GM04504 (cell line): ENCODE measurements around the gene ABCC1.

Source experiments
- DNase-seq: peaks from one replicate; pipeline ENCODE4 v3.0.0-alpha.2; 2012; ENCODE audit warnings: low read depth

ABCC1 gene

GRCh38 chr16:16111639-16112038 lies 162.2 kb downstream of the ABCC1 start:
- DNase-seq: no peak

GRCh38 chr16:16112450-16113053 lies 163.1 kb downstream of the ABCC1 start:
- no peak for DNase-seq

- DNase-seq: no peak
Measured at GRCh38 chr16:16113076-16113475, 163.7 kb downstream of the ABCC1 start.

- DNase-seq: no peak
Measured at GRCh38 chr16:16116841-16117240, 167.4 kb downstream of the ABCC1 start.

GRCh38 chr16:16118337-16118736 lies 168.9 kb downstream of the ABCC1 start:
- no peak for DNase-seq

- no peak for DNase-seq
Measured at GRCh38 chr16:16120044-16120381, 170.6 kb downstream of the ABCC1 start.

- DNase-seq: no peak
Measured at GRCh38 chr16:16120382-16121184, 171.2 kb downstream of the ABCC1 start.

GRCh38 chr16:16121185-16121727 lies 171.8 kb downstream of the ABCC1 start:
- no peak for DNase-seq

- no peak for DNase-seq
Measured at GRCh38 chr16:16122264-16122663, 172.8 kb downstream of the ABCC1 start.

- no peak for DNase-seq
Measured at GRCh38 chr16:16124438-16124837, 175.0 kb downstream of the ABCC1 start.

GRCh38 chr16:16124974-16125373 lies 175.6 kb downstream of the ABCC1 start:
- DNase-seq: no peak

- no peak for DNase-seq
Measured at GRCh38 chr16:16126896-16127295, 177.5 kb downstream of the ABCC1 start.

- DNase-seq: peak; percentile 43
Measured at GRCh38 chr16:16127469-16128116, 178.2 kb downstream of the ABCC1 start.

GRCh38 chr16:16131204-16131603 lies 181.8 kb downstream of the ABCC1 start:
- no peak for DNase-seq

- DNase-seq: no peak
Measured at GRCh38 chr16:16131659-16132058, 182.2 kb downstream of the ABCC1 start.

- no peak for DNase-seq
Measured at GRCh38 chr16:16133943-16134604, 184.7 kb downstream of the ABCC1 start.

- DNase-seq: no peak
Measured at GRCh38 chr16:16136588-16136987, 187.2 kb downstream of the ABCC1 start.

GRCh38 chr16:16137110-16137509 lies 187.7 kb downstream of the ABCC1 start:
- DNase-seq: no peak

GRCh38 chr16:16138034-16138635 lies 188.7 kb downstream of the ABCC1 start:
- DNase-seq: no peak

- DNase-seq: no peak
Measured at GRCh38 chr16:16139061-16139460, 189.6 kb downstream of the ABCC1 start.

- DNase-seq: no peak
Measured at GRCh38 chr16:16139806-16140205, 190.4 kb downstream of the ABCC1 start.

- no peak for DNase-seq
Measured at GRCh38 chr16:16140537-16140936, 191.1 kb downstream of the ABCC1 start.
